ENCODE results near the gene SCN8A.

GRCh38 chr12:51622564-51622963 is 31.5 kb downstream of the SCN8A start:
- TF ChIP-seq POLR2AphosphoS5 (IDR thresholded peaks at IDR 0.05; ENCODE audit: low read depth) (no peak), CTCF (conservative IDR thresholded peaks at IDR 0.05; ENCODE audit: low read depth in 2 of 2) (no peak), EZH2 (IDR thresholded peaks at IDR 0.05; ENCODE audit: low read depth, unreplicated experiment) (no peak), EZH2phosphoT487 (IDR thresholded peaks at IDR 0.05; ENCODE audit: unreplicated experiment) (no peak)

Measured in GM23338 (cell line).